Measurements from ENCODE around the gene BYSL. TPM values are rescaled to one million over a fixed set of nuclear protein-coding genes. Genes with fewer than 3 reads are reported as not detected.

BYSL gene
- total and polyA plus RNA-seq, 2 donors (not counting 3 experiments of a cell fraction or from before 2014, with no cell fraction given), result 33.1 to 41.8 TPM

GRCh38 chr6:41929924-41930323 is 8.6 kb downstream of the BYSL start:
- no peak overlapping the region for H3K4me2 ChIP-seq (ENCODE audit: insufficient read depth, low read length)
- FAIRE-seq (no peak), DNase-seq (ENCODE audit: low read depth, low spot score) (no peak)
- peaks cover 39 to 59% of the 10 kb centered on the region in 2 experiments for H3K36me3 ChIP-seq (ENCODE audit: control insufficient read depth in 2 of 2, extremely low read depth in 1 of 2, insufficient read depth in 2 of 2, low read length in 2 of 2)
- BruUV-seq (replicated peaks), result no TSS peak
- no peak overlapping the region for H3K27ac ChIP-seq (ENCODE audit: insufficient read depth, low read depth, low read length)
- no peaks in the 10 kb centered on the region for H3K9me1 ChIP-seq (replicated peaks; ENCODE audit: control insufficient read depth, extremely low read depth, insufficient read depth, low read length)
- H4K20me1 ChIP-seq (replicated peaks; ENCODE audit: control insufficient read depth, extremely low read depth, insufficient read depth, low read length), result no peaks in the 10 kb centered on the region
- no peaks in the 10 kb centered on the region for H3K4me1 ChIP-seq (ENCODE audit: control insufficient read depth, extremely low read depth, insufficient read depth, low read length)
- H3K9me3 ChIP-seq (replicated peaks; ENCODE audit: control insufficient read depth, insufficient read depth, low read length), result no peaks in the 10 kb centered on the region
- ChIA-PET CTCF (interaction anchor here (1.0 to 8.5 kb wide), 3 partner anchors 8 to 98 kb away, joined by 3 to 54 read pairs (median 9); partner anchors contain the start of genes BYSL and MED20), POLR2A (no interaction called here)
- TF ChIP-seq CTCF (IDR thresholded peaks at IDR 0.05; ENCODE audit: extremely low read depth in 1 of 2, insufficient read depth in 1 of 2, low read depth in 1 of 2, low read length in 2 of 2) (no peak), POLR2AphosphoS5 (IDR thresholded peaks at IDR 0.05; ENCODE audit: insufficient read depth, low read depth, low read length) (no peak), MYC (IDR thresholded peaks at IDR 0.05; ENCODE audit: low read depth, low read length) (no peak), JUN (IDR thresholded peaks at IDR 0.05; ENCODE audit: borderline replicate concordance, insufficient read depth, insufficient read length, low read depth) (no peak), GATA2 (IDR thresholded peaks at IDR 0.05; ENCODE audit: insufficient read depth, insufficient read length, low read depth, low read length) (no peak), POLR2A (IDR thresholded peaks at IDR 0.05; ENCODE audit: low read depth, low read length) (no peak), FOS (IDR thresholded peaks at IDR 0.05; ENCODE audit: borderline replicate concordance, insufficient read depth, low read length) (no peak), EZH2 (IDR thresholded peaks at IDR 0.05; ENCODE audit: borderline replicate concordance, low read depth, low read length, severe bottlenecking) (no peak), MAX (IDR thresholded peaks at IDR 0.05; ENCODE audit: insufficient read depth, insufficient read length) (no peak)
- H2AFZ ChIP-seq (ENCODE audit: low read depth, low read length), result no peak overlapping the region
- H3K27me3 ChIP-seq (ENCODE audit: control insufficient read depth in 2 of 2, insufficient read depth in 2 of 2, low read length in 2 of 2), result no peaks in the 10 kb centered on the region
- H3K4me3 ChIP-seq (replicated peaks in 1 of 3; ENCODE audit: insufficient read depth in 1 of 3, low read depth in 1 of 3, low read length in 3 of 3), result no peak overlapping the region
- no peak overlapping the region for H3K9ac ChIP-seq (replicated peaks; ENCODE audit: extremely low read depth, insufficient read depth, low read length)
- peaks cover 25% of the 10 kb centered on the region for H3K79me2 ChIP-seq (ENCODE audit: control insufficient read depth, insufficient read depth, low read length)
- dilution Hi-C loops (cut with MboI; ENCODE audit: extremely low pct_ligation_motif_present, low sequenced_read_pairs), result no loop called here
- intact Hi-C loops (cut with micrococcal nuclease), result no loop called here

All from endothelial cell of umbilical vein (primary cell).